MM.1S (cell line): ENCODE data around the gene CYP27C1.

Experiments used
- CTCF ChIP-seq: fragments of 300-600 bp; sonication (generic); IDR thresholded peaks from 2 replicates; pipeline ENCODE4 v1.5.1; 2016; ENCODE audit warnings: antibody characterized with exemption, low read length, mixed read lengths
- EZH2 ChIP-seq: fragments of 300-600 bp; sonication (generic); optimal IDR thresholded peaks from 2 replicates; pipeline ENCODE3; 2017; ENCODE audit warnings: low read depth, mild to moderate bottlenecking, antibody characterized with exemption, low read length, mixed read lengths
- EZH2phosphoT487 ChIP-seq: fragments of 300-600 bp; sonication (generic); IDR thresholded peaks from 2 replicates; pipeline ENCODE4 v1.6.1; 2018; ENCODE audit warnings: antibody characterized with exemption, low read length

- no peak for TF ChIP-seq CTCF
- TF ChIP-seq EZH2 = no peak
- TF ChIP-seq EZH2phosphoT487 = no peak
Measured at GRCh38 chr2:127153691-127154158, 66.4 kb downstream of the CYP27C1 start.
